ENCODE data around the gene CCSER1. TPM values are rescaled to one million over a fixed set of nuclear protein-coding genes. Genes with fewer than 3 reads are reported as not detected.

CCSER1 gene
- total RNA-seq, 1 experiment from 2014 or later: 0.05 TPM

- no peak for ATAC-seq
- no peak for TF ChIP-seq TCF7L2 (IDR thresholded peaks at IDR 0.05; ENCODE audit: low read depth, low read length)
- no peak overlapping the region for H3K4me3 ChIP-seq (ENCODE audit: low read depth in 2 of 2, low read length in 2 of 2)
- intact Hi-C loops (cut with micrococcal nuclease; ENCODE audit: unreplicated experiment): no loop called here
- H3K4me1 ChIP-seq (ENCODE audit: control insufficient read depth, insufficient read depth, low read length): no peaks in the 10 kb centered on the region
- POLR2A ChIA-PET: interaction anchor here (0.6 kb wide), 1 partner anchor 34 kb away, joined by 4 read pairs; no protein-coding TSS in a partner anchor
- in situ Hi-C loops (cut with HindIII; ENCODE audit: low pct_unique_long_range_greater_than_20kb, low sequenced_read_pairs): no loop called here
- CTCF ChIA-PET: no interaction called here
- no peaks in the 10 kb centered on the region for H3K9me3 ChIP-seq (ENCODE audit: control insufficient read depth, insufficient read depth, low read depth, low read length)
- DNase-seq (ENCODE audit: low read depth, low spot score): no peak
- no peaks in the 10 kb centered on the region; the same call in 1 of the 2 replicates for H3K36me3 ChIP-seq (ENCODE audit: control insufficient read depth, insufficient read depth, low read length)
- no peaks in the 10 kb centered on the region for H3K27me3 ChIP-seq (ENCODE audit: control insufficient read depth, insufficient read depth, low read length)
- no peak overlapping the region for H3K27ac ChIP-seq (ENCODE audit: low read length)
- no TSS peak for BruUV-seq (replicated peaks)
Measured at GRCh38 chr4:90163872-90164271, 36.7 kb downstream of the CCSER1 start.

- Histone ChIP-seq H3K27me3 (ENCODE audit: control insufficient read depth, insufficient read depth, low read length) (no peaks in the 10 kb centered on the region), H3K27ac (ENCODE audit: low read length) (no peak overlapping the region), H3K4me1 (ENCODE audit: control insufficient read depth, insufficient read depth, low read length) (no peaks in the 10 kb centered on the region), H3K36me3 (ENCODE audit: control insufficient read depth, insufficient read depth, low read length) (no peaks in the 10 kb centered on the region; the same call in 1 of the 2 replicates), H3K4me3 (ENCODE audit: low read depth in 2 of 2, low read length in 2 of 2) (no peak overlapping the region), H3K9me3 (ENCODE audit: control insufficient read depth, insufficient read depth, low read depth, low read length) (no peaks in the 10 kb centered on the region)
- DNase-seq (ENCODE audit: low read depth, low spot score) (no peak), ATAC-seq (no peak)
- BruUV-seq (replicated peaks): no TSS peak
- ChIA-PET POLR2A (no interaction called here), CTCF (no interaction called here)
- in situ Hi-C loops (cut with HindIII; ENCODE audit: low pct_unique_long_range_greater_than_20kb, low sequenced_read_pairs): no loop called here
- TF ChIP-seq REST (IDR thresholded peaks at IDR 0.05; ENCODE audit: insufficient read depth in 1 of 2, low read depth in 2 of 2, low read length in 1 of 2) (no peak), TCF7L2 (IDR thresholded peaks at IDR 0.05; ENCODE audit: low read depth, low read length) (no peak), POLR2AphosphoS5 (IDR thresholded peaks at IDR 0.05; ENCODE audit: low read depth, low read length) (no peak), CTCF (IDR thresholded peaks at IDR 0.05) (no peak), SIN3A (IDR thresholded peaks at IDR 0.05; ENCODE audit: borderline replicate concordance, insufficient read depth, low read depth, low read length) (no peak)
- intact Hi-C loops (cut with micrococcal nuclease; ENCODE audit: unreplicated experiment): no loop called here
Measured at GRCh38 chr4:90165883-90166282, 38.7 kb downstream of the CCSER1 start.

GRCh38 chr4:90171491-90171890 is 44.3 kb downstream of the CCSER1 start:
- H3K4me1 ChIP-seq (ENCODE audit: control insufficient read depth, insufficient read depth, low read length): no peaks in the 10 kb centered on the region
- intact Hi-C loops (cut with micrococcal nuclease; ENCODE audit: unreplicated experiment) (no loop called here), in situ Hi-C loops (cut with HindIII; ENCODE audit: low pct_unique_long_range_greater_than_20kb, low sequenced_read_pairs) (no loop called here)
- H3K36me3 ChIP-seq (ENCODE audit: control insufficient read depth, insufficient read depth, low read length): no peaks in the 10 kb centered on the region
- ATAC-seq (no peak), DNase-seq (ENCODE audit: low read depth, low spot score) (no peak)
- H3K9me3 ChIP-seq (ENCODE audit: control insufficient read depth, insufficient read depth, low read depth, low read length): no peaks in the 10 kb centered on the region
- H3K27ac ChIP-seq (ENCODE audit: low read length): no peak overlapping the region
- H3K27me3 ChIP-seq (ENCODE audit: control insufficient read depth, insufficient read depth, low read length): no peaks in the 10 kb centered on the region
- ChIA-PET CTCF (no interaction called here), POLR2A (no interaction called here)
- TF ChIP-seq REST (IDR thresholded peaks at IDR 0.05; ENCODE audit: insufficient read depth in 1 of 2, low read depth in 2 of 2, low read length in 1 of 2) (no peak), POLR2AphosphoS5 (IDR thresholded peaks at IDR 0.05; ENCODE audit: low read depth, low read length) (no peak), SIN3A (IDR thresholded peaks at IDR 0.05; ENCODE audit: borderline replicate concordance, insufficient read depth, low read depth, low read length) (no peak), CTCF (IDR thresholded peaks at IDR 0.05) (no peak), TCF7L2 (IDR thresholded peaks at IDR 0.05; ENCODE audit: low read depth, low read length) (no peak)
- H3K4me3 ChIP-seq (ENCODE audit: low read depth in 2 of 2, low read length in 2 of 2): no peak overlapping the region
- BruUV-seq (replicated peaks): no TSS peak
